Measurements from ENCODE around the gene FAM171A1.

DNA sequence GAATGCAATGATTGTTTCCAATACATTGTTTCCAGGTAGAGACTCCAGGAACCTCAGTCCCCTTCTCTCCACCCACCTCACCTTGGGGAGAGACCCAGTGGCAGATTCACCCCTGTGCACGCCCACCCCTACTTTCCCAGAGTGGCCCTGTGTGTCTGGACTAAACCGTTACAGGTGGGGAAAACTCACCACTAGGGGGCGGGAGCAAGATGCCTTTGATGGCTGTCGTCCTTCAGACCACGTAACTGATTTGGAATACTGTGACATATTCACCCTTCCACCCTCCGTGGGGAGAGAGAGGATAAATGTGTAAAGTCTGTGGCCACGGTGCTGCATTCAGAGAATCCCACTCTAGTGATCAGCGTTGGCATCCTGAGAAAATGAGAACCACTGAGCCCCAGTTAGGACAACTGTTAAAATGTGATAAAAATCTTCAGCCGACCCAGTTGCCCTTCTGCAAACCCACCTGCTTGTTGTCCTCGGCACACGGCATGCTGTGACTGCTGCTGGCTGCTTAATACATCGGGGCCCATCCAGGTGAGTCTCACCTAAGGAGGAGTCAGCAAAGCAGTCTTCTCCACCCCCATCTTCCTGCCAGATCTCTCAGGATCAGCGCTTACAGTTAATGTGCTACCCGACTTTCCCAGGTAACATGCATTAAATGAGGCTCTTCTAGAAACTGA is 161.1 kb downstream of the FAM171A1 start:
- TF ChIP-seq, protein P1, sequence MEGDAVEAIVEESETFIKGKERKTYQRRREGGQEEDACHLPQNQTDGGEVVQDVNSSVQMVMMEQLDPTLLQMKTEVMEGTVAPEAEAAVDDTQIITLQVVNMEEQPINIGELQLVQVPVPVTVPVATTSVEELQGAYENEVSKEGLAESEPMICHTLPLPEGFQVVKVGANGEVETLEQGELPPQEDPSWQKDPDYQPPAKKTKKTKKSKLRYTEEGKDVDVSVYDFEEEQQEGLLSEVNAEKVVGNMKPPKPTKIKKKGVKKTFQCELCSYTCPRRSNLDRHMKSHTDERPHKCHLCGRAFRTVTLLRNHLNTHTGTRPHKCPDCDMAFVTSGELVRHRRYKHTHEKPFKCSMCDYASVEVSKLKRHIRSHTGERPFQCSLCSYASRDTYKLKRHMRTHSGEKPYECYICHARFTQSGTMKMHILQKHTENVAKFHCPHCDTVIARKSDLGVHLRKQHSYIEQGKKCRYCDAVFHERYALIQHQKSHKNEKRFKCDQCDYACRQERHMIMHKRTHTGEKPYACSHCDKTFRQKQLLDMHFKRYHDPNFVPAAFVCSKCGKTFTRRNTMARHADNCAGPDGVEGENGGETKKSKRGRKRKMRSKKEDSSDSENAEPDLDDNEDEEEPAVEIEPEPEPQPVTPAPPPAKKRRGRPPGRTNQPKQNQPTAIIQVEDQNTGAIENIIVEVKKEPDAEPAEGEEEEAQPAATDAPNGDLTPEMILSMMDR (IDR thresholded peaks at IDR 0.05; ENCODE audit: insufficient read depth, low read depth, low read length) = peak; percentile 83
- TF ChIP-seq EZH2 (IDR thresholded peaks at IDR 0.05; ENCODE audit: insufficient read depth, low read length) = no peak

All from astrocyte (in vitro differentiated cells and primary cell).